Activated CD4-positive, alpha-beta T cell treated with anti-CD3 and anti-CD28 coated beads, Interleukin-2, amount 10 ng/mL, durations not matched to agents 24 days and 14 days (primary cell): ENCODE data around the gene KANK4. TPM values are rescaled to one million over a fixed set of nuclear protein-coding genes. Genes with fewer than 3 reads are reported as not detected.
"Not testable (repeated sequence)": the region's sequence is repeated elsewhere in the genome, so short reads cannot be mapped to it uniquely, and the experiment has no call there.

Source experiments
- DNase-seq: peaks from one replicate; pipeline ENCODE4 v3.0.0; 2022
- H3K27ac Mint-ChIP-seq: one replicate; pipeline ENCODE4 v1.8.0; 2022; ENCODE audit warnings: mild to moderate bottlenecking, mixed read lengths
- H3K27me3 Mint-ChIP-seq: one replicate; pipeline ENCODE4 v1.8.0; 2022; ENCODE audit warnings: mixed read lengths
- H3K36me3 Mint-ChIP-seq: one replicate; pipeline ENCODE4 v1.8.0; 2022; ENCODE audit warnings: low read depth, mild to moderate bottlenecking, mixed read lengths
- H3K4me1 Mint-ChIP-seq: one replicate; pipeline ENCODE4 v1.8.0; 2021; ENCODE audit warnings: mixed read lengths
- H3K4me3 Mint-ChIP-seq: one replicate; pipeline ENCODE4 v1.8.0; 2022; ENCODE audit warnings: mild to moderate bottlenecking, moderate library complexity, mixed read lengths
- H3K9me3 Mint-ChIP-seq: one replicate; pipeline ENCODE4 v1.8.0; 2021; ENCODE audit warnings: mixed read lengths
- intact Hi-C: fragments of 100-400 bp; cut with micrococcal nuclease; formaldehyde crosslinking; loops from one replicate; pipeline ENCODE4 v1.15.1; 2023
- total RNA-seq: library from RNA; stranded (reverse); gene quantifications from 2 replicates; pipeline ENCODE4 v1.2.3, GENCODE V29; 2022

The KANK4 gene
- total RNA-seq, 1 donor from 2014 or later = not detected

- Mint-ChIP-seq H3K4me1 (no peaks in the 10 kb centered on the region), H3K4me3 (no peak overlapping the region)
These were observed 95.1 kb downstream of the KANK4 start for GRCh38 chr1:62224182-62224581.

GRCh38 chr1:62222321-62222720 is 96.9 kb downstream of the KANK4 start:
- no peaks in the 10 kb centered on the region for H3K27me3 Mint-ChIP-seq
- no peaks in the 10 kb centered on the region for H3K36me3 Mint-ChIP-seq
- no peak for DNase-seq
- no peak overlapping the region for H3K4me3 Mint-ChIP-seq
- H3K27ac Mint-ChIP-seq = no peak overlapping the region
- no peaks in the 10 kb centered on the region for H3K9me3 Mint-ChIP-seq
- H3K4me1 Mint-ChIP-seq = no peaks in the 10 kb centered on the region
- intact Hi-C loops = no loop called here

More at GRCh38 chr1:62224182-62224581, 95.1 kb downstream of the KANK4 start:
- H3K36me3 Mint-ChIP-seq = no peaks in the 10 kb centered on the region
- no peaks in the 10 kb centered on the region for H3K27me3 Mint-ChIP-seq
- intact Hi-C loops = no loop called here
- H3K27ac Mint-ChIP-seq = no peak overlapping the region
- H3K9me3 Mint-ChIP-seq = no peaks in the 10 kb centered on the region
- DNase-seq = no peak

GRCh38 chr1:62221171-62221570 is 98.1 kb downstream of the KANK4 start:
- H3K27me3 Mint-ChIP-seq = no peaks in the 10 kb centered on the region
- intact Hi-C loops = no loop called here
- no peak overlapping the region for H3K4me3 Mint-ChIP-seq
- no peak overlapping the region for H3K27ac Mint-ChIP-seq
- no peaks in the 10 kb centered on the region for H3K36me3 Mint-ChIP-seq
- H3K9me3 Mint-ChIP-seq = no peaks in the 10 kb centered on the region
- no peak for DNase-seq
- H3K4me1 Mint-ChIP-seq = no peaks in the 10 kb centered on the region

GRCh38 chr1:62220456-62220855 is 98.8 kb downstream of the KANK4 start:
- H3K27me3 Mint-ChIP-seq, H3K27ac Mint-ChIP-seq, H3K9me3 Mint-ChIP-seq, H3K36me3 Mint-ChIP-seq, DNase-seq, H3K4me1 Mint-ChIP-seq, H3K4me3 Mint-ChIP-seq, intact Hi-C loops: not testable (repeated sequence)

GRCh38 chr1:62218604-62219003 is 100.6 kb downstream of the KANK4 start:
- intact Hi-C loops = no loop called here
- Mint-ChIP-seq H3K27me3 (no peaks in the 10 kb centered on the region), H3K36me3 (no peaks in the 10 kb centered on the region), H3K4me1 (no peaks in the 10 kb centered on the region), H3K9me3 (no peaks in the 10 kb centered on the region), H3K27ac (no peak overlapping the region), H3K4me3 (no peak overlapping the region)
- no peak for DNase-seq

- DNase-seq = no peak
- Mint-ChIP-seq H3K36me3 (no peaks in the 10 kb centered on the region), H3K4me1 (no peaks in the 10 kb centered on the region), H3K9me3 (peaks cover 13% of the 10 kb centered on the region), H3K27me3 (no peaks in the 10 kb centered on the region), H3K4me3 (no peak overlapping the region), H3K27ac (no peak overlapping the region)
- intact Hi-C loops = no loop called here
These were observed 105.9 kb downstream of the KANK4 start for GRCh38 chr1:62213075-62213914.

- intact Hi-C loops = no loop called here
- Mint-ChIP-seq H3K4me1 (no peaks in the 10 kb centered on the region), H3K9me3 (peaks cover 13% of the 10 kb centered on the region), H3K4me3 (no peak overlapping the region), H3K27me3 (no peaks in the 10 kb centered on the region), H3K36me3 (no peaks in the 10 kb centered on the region), H3K27ac (no peak overlapping the region)
- DNase-seq = no peak
These were observed 106.8 kb downstream of the KANK4 start for GRCh38 chr1:62212411-62212810.

- Mint-ChIP-seq H3K4me3 (no peak overlapping the region), H3K9me3 (peaks cover 13% of the 10 kb centered on the region), H3K4me1 (no peaks in the 10 kb centered on the region), H3K36me3 (no peaks in the 10 kb centered on the region), H3K27ac (no peak overlapping the region), H3K27me3 (peaks cover 2% of the 10 kb centered on the region)
- no peak for DNase-seq
- intact Hi-C loops = no loop called here
These were observed 108.3 kb downstream of the KANK4 start for GRCh38 chr1:62210960-62211359.

GRCh38 chr1:62209931-62210595 is 109.2 kb downstream of the KANK4 start:
- no peaks in the 10 kb centered on the region for H3K4me1 Mint-ChIP-seq
- no peaks in the 10 kb centered on the region for H3K36me3 Mint-ChIP-seq
- no peak for DNase-seq
- intact Hi-C loops = no loop called here
- H3K27ac Mint-ChIP-seq = no peak overlapping the region
- H3K9me3 Mint-ChIP-seq = peaks cover 13% of the 10 kb centered on the region
- no peak overlapping the region for H3K4me3 Mint-ChIP-seq
- peaks cover 2% of the 10 kb centered on the region for H3K27me3 Mint-ChIP-seq

- H3K4me1 Mint-ChIP-seq = no peaks in the 10 kb centered on the region
- no peaks in the 10 kb centered on the region for H3K36me3 Mint-ChIP-seq
- no peak overlapping the region for H3K27ac Mint-ChIP-seq
- no peak for DNase-seq
- intact Hi-C loops = no loop called here
- H3K27me3 Mint-ChIP-seq = peaks cover 2% of the 10 kb centered on the region
- H3K9me3 Mint-ChIP-seq = peaks cover 13% of the 10 kb centered on the region
- H3K4me3 Mint-ChIP-seq = no peak overlapping the region
These were observed 110.3 kb downstream of the KANK4 start for GRCh38 chr1:62208970-62209369.

- no peak for DNase-seq
- no peak overlapping the region for H3K27ac Mint-ChIP-seq
- H3K4me3 Mint-ChIP-seq = no peak overlapping the region
- peaks cover 13% of the 10 kb centered on the region for H3K9me3 Mint-ChIP-seq
- intact Hi-C loops = no loop called here
- no peaks in the 10 kb centered on the region for H3K4me1 Mint-ChIP-seq
- peaks cover 2% of the 10 kb centered on the region for H3K27me3 Mint-ChIP-seq
- H3K36me3 Mint-ChIP-seq = no peaks in the 10 kb centered on the region
These were observed 111.1 kb downstream of the KANK4 start for GRCh38 chr1:62208087-62208486.

- no peak overlapping the region for H3K27ac Mint-ChIP-seq
- intact Hi-C loops = no loop called here
- no peaks in the 10 kb centered on the region for H3K4me1 Mint-ChIP-seq
- H3K36me3 Mint-ChIP-seq = no peaks in the 10 kb centered on the region
- DNase-seq = no peak
- peaks cover 13% of the 10 kb centered on the region for H3K9me3 Mint-ChIP-seq
- H3K4me3 Mint-ChIP-seq = no peak overlapping the region
- peaks cover 2% of the 10 kb centered on the region for H3K27me3 Mint-ChIP-seq
These were observed 112.0 kb downstream of the KANK4 start for GRCh38 chr1:62207187-62207586.

- intact Hi-C loops = no loop called here
- Mint-ChIP-seq H3K4me3 (no peak overlapping the region), H3K27me3 (peaks cover 19% of the 10 kb centered on the region), H3K4me1 (no peaks in the 10 kb centered on the region), H3K36me3 (no peaks in the 10 kb centered on the region), H3K27ac (no peak overlapping the region), H3K9me3 (no peaks in the 10 kb centered on the region)
- no peak for DNase-seq
These were observed 120.5 kb downstream of the KANK4 start for GRCh38 chr1:62198781-62199125.

- H3K4me3 Mint-ChIP-seq = no peak overlapping the region
- H3K9me3 Mint-ChIP-seq = no peaks in the 10 kb centered on the region
- H3K4me1 Mint-ChIP-seq = no peaks in the 10 kb centered on the region
- intact Hi-C loops = no loop called here
- H3K27me3 Mint-ChIP-seq = peaks cover 21% of the 10 kb centered on the region
- DNase-seq = no peak
- H3K27ac Mint-ChIP-seq = no peak overlapping the region
- H3K36me3 Mint-ChIP-seq = no peaks in the 10 kb centered on the region
These were observed 121.0 kb downstream of the KANK4 start for GRCh38 chr1:62198069-62198780.
